IMR-90 (cell line): ENCODE data around the gene KATNA1. TPM values are rescaled to one million over a fixed set of nuclear protein-coding genes. Genes with fewer than 3 reads are reported as not detected.

Experiments used
- ATAC-seq: fragments of 200-7000 bp; cut with Tn5 transposase; 2 replicates; pipeline ENCODE4 v1.9.1; 2020; ENCODE audit warnings: low read depth, mild to moderate bottlenecking, moderate library complexity
- BruUV-seq: library from RNA; stranded (reverse); fragments of 400-500 nt; replicated peaks from 2 replicates; lab custom pipeline; 2021; lab: Mats Ljungman, UMichigan
- CTCF ChIA-PET: fragments of 300-600 bp; formaldehyde crosslinking; extraction: SDS; loops from one replicate; lab custom pipeline; 2021; ENCODE audit warnings: antibody characterized with exemption; lab: Yijun Ruan, JAX
- POLR2A ChIA-PET: fragments of 300-600 bp; sonication (Branson Sonifier 250); formaldehyde crosslinking; loops from one replicate; lab custom pipeline; 2022; ENCODE audit warnings: antibody characterized with exemption; ENCODE audit not compliant: unreplicated experiment; lab: Charles Lee
- DNase-seq: peaks from one replicate; pipeline ENCODE4 v3.0.0; 2013
- H2AFZ ChIP-seq: replicated peaks from 2 replicates; pipeline ENCODE3; 2013; ENCODE audit warnings: low read length, mild to moderate bottlenecking; ENCODE audit not compliant: poor library complexity
- H2AK5ac ChIP-seq: 2 replicates; pipeline ENCODE4 v1.6.1; 2013; ENCODE audit warnings: low read depth, low read length, inconsistent platforms
- H2AK9ac ChIP-seq: replicated peaks from 2 replicates; pipeline ENCODE3; 2013; ENCODE audit warnings: mild to moderate bottlenecking, low read depth, low read length, moderate library complexity; ENCODE audit not compliant: poor library complexity
- H2BK120ac ChIP-seq: 2 replicates; pipeline ENCODE4 v1.6.1; 2013; ENCODE audit warnings: low read depth, low read length, inconsistent platforms
- H2BK15ac ChIP-seq: 3 replicates; pipeline ENCODE4 v1.6.1; 2013; ENCODE audit warnings: low read depth, low read length, inconsistent platforms
- H2BK20ac ChIP-seq: 2 replicates; pipeline ENCODE4 v1.6.1; 2013; ENCODE audit warnings: low read depth, mild to moderate bottlenecking, inconsistent platforms, low read length, moderate library complexity
- H2BK5ac ChIP-seq: 2 replicates; pipeline ENCODE4 v1.6.1; 2013; ENCODE audit warnings: mild to moderate bottlenecking, low read depth, low read length, inconsistent platforms; ENCODE audit not compliant: poor library complexity, severe bottlenecking
- H3K14ac ChIP-seq: replicated peaks from 2 replicates; pipeline ENCODE4 v1.6.1; 2013; ENCODE audit warnings: low read depth, low read length, inconsistent platforms
- H3K18ac ChIP-seq: 2 replicates; pipeline ENCODE4 v1.6.1; 2013; ENCODE audit warnings: low read depth, low read length, control low read depth
- H3K23ac ChIP-seq: 2 replicates; pipeline ENCODE4 v1.6.1; 2013; ENCODE audit warnings: low read depth, low read length, inconsistent platforms
- H3K27ac ChIP-seq: 2 replicates; pipeline ENCODE4 v1.5.1; 2013; ENCODE audit warnings: mild to moderate bottlenecking, control low read depth, low read length; ENCODE audit not compliant: insufficient read depth
- H3K27me3 ChIP-seq: 2 replicates; pipeline ENCODE4 v1.6.1; 2013; ENCODE audit warnings: low read length; ENCODE audit not compliant: control insufficient read depth, insufficient read depth
- H3K36me3 ChIP-seq: 2 replicates; pipeline ENCODE4 v1.6.1; 2013; ENCODE audit warnings: low read length, mixed read lengths; ENCODE audit not compliant: control insufficient read depth, insufficient read depth
- H3K4ac ChIP-seq: 2 replicates; pipeline ENCODE4 v1.6.1; 2013; ENCODE audit warnings: low read depth, low read length, inconsistent platforms
- H3K4me1 ChIP-seq: 2 replicates; pipeline ENCODE4 v1.6.1; 2013; ENCODE audit warnings: low read length, mixed read lengths; ENCODE audit not compliant: control insufficient read depth, insufficient read depth
- H3K4me2 ChIP-seq: 2 replicates; pipeline ENCODE4 v1.6.1; 2013; ENCODE audit warnings: low read depth, mild to moderate bottlenecking, control low read depth, low read length, moderate library complexity
- H3K4me3 ChIP-seq: 2 replicates; pipeline ENCODE4 v1.5.1; 2013; ENCODE audit warnings: low read depth, mild to moderate bottlenecking, control low read depth, low read length, moderate library complexity; ENCODE audit not compliant: insufficient read depth
- H3K56ac ChIP-seq: 2 replicates; pipeline ENCODE4 v1.6.1; 2013; ENCODE audit warnings: low read length, inconsistent platforms; ENCODE audit not compliant: insufficient read depth; ENCODE audit errors: extremely low read depth
- H3K79me1 ChIP-seq, 2 experiments: 2 replicates each; pipeline ENCODE4 v1.6.1; 2013; ENCODE audit warnings: low read length in 2 of 2, inconsistent platforms in 1 of 2, low read depth in 1 of 2
- H3K9ac ChIP-seq: 2 replicates; pipeline ENCODE4 v1.6.1; 2013; ENCODE audit warnings: low read depth, low read length, control low read depth
- H3K9me1 ChIP-seq: 2 replicates; pipeline ENCODE4 v1.6.1; 2013; ENCODE audit warnings: low read length, inconsistent platforms; ENCODE audit not compliant: insufficient read depth
- H3K9me3 ChIP-seq: 2 replicates; pipeline ENCODE4 v1.6.1; 2013; ENCODE audit warnings: low read length; ENCODE audit not compliant: control insufficient read depth, insufficient read depth
- H4K20me1 ChIP-seq: 2 replicates; pipeline ENCODE4 v1.6.1; 2013; ENCODE audit warnings: low read length, inconsistent platforms; ENCODE audit not compliant: insufficient read depth
- H4K5ac ChIP-seq: 2 replicates; pipeline ENCODE4 v1.6.1; 2013; ENCODE audit warnings: mild to moderate bottlenecking, low read depth, low read length, control low read depth
- H4K8ac ChIP-seq, 2 experiments: 2 replicates each; pipeline ENCODE4 v1.6.1; 2013; ENCODE audit warnings: low read depth in 2 of 2, low read length in 2 of 2, control low read depth in 1 of 2, inconsistent platforms in 1 of 2
- H4K91ac ChIP-seq: 2 replicates; pipeline ENCODE4 v1.6.1; 2013; ENCODE audit warnings: low read depth, low read length, inconsistent platforms; ENCODE audit not compliant: insufficient read depth
- BHLHE40 ChIP-seq: fragments of 150-350 bp; IDR thresholded peaks from 2 replicates; pipeline ENCODE4 v1.6.1; 2016; ENCODE audit warnings: mild to moderate bottlenecking, low read depth, low read length
- CEBPB ChIP-seq: IDR thresholded peaks from 2 replicates; pipeline ENCODE4 v1.6.1; 2012; ENCODE audit warnings: low read depth, low read length, improper control_type of control experiment
- CHD1 ChIP-seq: IDR thresholded peaks from 2 replicates; pipeline ENCODE4 v1.6.1; 2012; ENCODE audit warnings: low read depth, low read length, improper control_type of control experiment
- CTCF ChIP-seq: conservative IDR thresholded peaks from 2 replicates; pipeline ENCODE4 v1.5.1; 2012; ENCODE audit warnings: mild to moderate bottlenecking, low read depth, low read length, improper control_type of control experiment
- ELK1 ChIP-seq: fragments of 150-350 bp; IDR thresholded peaks from 2 replicates; pipeline ENCODE4 v1.6.1; 2016; ENCODE audit warnings: low read depth, mild to moderate bottlenecking, low read length, moderate library complexity, borderline replicate concordance
- FOS ChIP-seq: fragments of 150-350 bp; IDR thresholded peaks from 2 replicates; pipeline ENCODE4 v1.6.1; 2016; ENCODE audit warnings: low read depth, low read length
- MAFK ChIP-seq: IDR thresholded peaks from 2 replicates; pipeline ENCODE4 v1.6.1; 2012; ENCODE audit warnings: low read depth, low read length, improper control_type of control experiment
- MAZ ChIP-seq: IDR thresholded peaks from 2 replicates; pipeline ENCODE4 v1.6.1; 2012; ENCODE audit warnings: low read depth, mild to moderate bottlenecking, low read length, improper control_type of control experiment, moderate library complexity, borderline replicate concordance
- MXI1 ChIP-seq: IDR thresholded peaks from 2 replicates; pipeline ENCODE4 v1.6.1; 2012; ENCODE audit warnings: low read depth, mild to moderate bottlenecking, low read length, moderate library complexity, borderline replicate concordance
- POLR2A ChIP-seq: IDR thresholded peaks from 2 replicates; pipeline ENCODE4 v1.6.1; 2012; ENCODE audit warnings: mild to moderate bottlenecking, low read depth, low read length
- RAD21 ChIP-seq: IDR thresholded peaks from 2 replicates; pipeline ENCODE4 v1.6.1; 2012; ENCODE audit warnings: low read length, improper control_type of control experiment
- RFX5 ChIP-seq: IDR thresholded peaks from 2 replicates; pipeline ENCODE4 v1.8.0; 2012; ENCODE audit warnings: low read depth, mild to moderate bottlenecking, low read length, moderate library complexity
- SMC3 ChIP-seq: fragments of 150-350 bp; IDR thresholded peaks from 2 replicates; pipeline ENCODE4 v1.6.1; 2016; ENCODE audit warnings: low read depth, mild to moderate bottlenecking, antibody characterized with exemption, low read length, moderate library complexity
- USF2 ChIP-seq: fragments of 150-350 bp; IDR thresholded peaks from 2 replicates; pipeline ENCODE4 v1.6.1; 2017; ENCODE audit warnings: mild to moderate bottlenecking, antibody characterized with exemption, low read length, low read depth
- WGBS, 2 experiments: methylation state at CpG; one replicate each; pipeline versions ENCODE4 v1.1.5 to v1.1.7; 2013; ENCODE audit warnings: missing lambda C conversion rate in 2 of 2; ENCODE audit not compliant: insufficient read length in 1 of 2; ENCODE audit errors: extremely low coverage in 2 of 2; 5-methylcytosine and 5-hydroxymethylcytosine counted together
- dilution Hi-C: fragments of 300-500 bp; cut with HindIII; formaldehyde crosslinking; loops from one replicate; pipeline ENCODE4 v1.14.3; 2018; ENCODE audit warnings: low sequenced_read_pairs; ENCODE audit not compliant: unreplicated experiment
- in situ Hi-C: fragments of 300-500 bp; cut with MboI; formaldehyde crosslinking; loops from 3 replicates; pipeline ENCODE4 v1.14.3; 2019; ENCODE audit warnings: low sequenced_read_pairs, inconsistent platforms, mixed read lengths
- intact Hi-C: fragments of 100-400 bp; cut with micrococcal nuclease; formaldehyde crosslinking; loops from 2 replicates; pipeline ENCODE4 v1.10.0; 2022
- polyA plus RNA-seq, 3 experiments: library from polyadenylated mRNA; depleted of rRNA; stranded (reverse); fragments of >200 nt; gene quantifications; 2 replicates each; pipeline ENCODE4 v1.2.3, GENCODE V29; 2012; ENCODE audit warnings: low replicate concordance in 1 of 3
- total RNA-seq: library from RNA; depleted of rRNA; stranded (reverse); fragments of >200 nt; gene quantifications from 2 replicates; pipeline ENCODE4 v1.2.3, GENCODE V29; 2012

The KATNA1 gene
- total and polyA plus RNA-seq, 2 of the 4 experiments (the other 2 are of a cell fraction): 15.3 to 24.6 TPM

GRCh38 chr6:149563928-149564325 lies 84.6 kb downstream of the KATNA1 start:
- in situ Hi-C loops (no loop called here), dilution Hi-C loops (no loop called here), intact Hi-C loops (loop anchor here (2.0 kb wide), 1 partner anchor 17 kb away; the partner anchor contains the start of gene PPIL4)
- peaks cover 3% of the 10 kb centered on the region for H3K4me1 ChIP-seq
- no CpG with 5 or more reads among the region's 3 CpGs for WGBS, 2 experiments
- H3K9ac ChIP-seq: no peak overlapping the region
- no peak for ATAC-seq
- H4K5ac ChIP-seq: peak overlapping the region; percentile 28; the same call in 1 of the 2 replicates
- BruUV-seq: no TSS peak
- no peak overlapping the region; the same call in 1 of the 2 replicates for H3K4ac ChIP-seq
- no peak overlapping the region for H2AK5ac ChIP-seq
- H3K4me2 ChIP-seq: no peak overlapping the region
- no peak for DNase-seq
- H4K91ac ChIP-seq: no peak overlapping the region
- H3K9me3 ChIP-seq: no peaks in the 10 kb centered on the region
- no peak overlapping the region for H4K8ac ChIP-seq
- no peak overlapping the region for H3K18ac ChIP-seq
- H3K27ac ChIP-seq: no peak overlapping the region
- peaks cover 3% of the 10 kb centered on the region for H3K9me1 ChIP-seq
- H2AFZ ChIP-seq: no peak overlapping the region
- 0 out of 3 replicates have a peak overlapping the region, but pooled peaks have one; percentile 1 for H2BK15ac ChIP-seq
- CTCF ChIA-PET: interaction anchor here (0.6 kb wide), 2 partner anchors 352 to 1106 kb away, joined by 4 to 6 read pairs; no protein-coding TSS in a partner anchor
- H3K27me3 ChIP-seq: peaks cover 2% of the 10 kb centered on the region
- no peak overlapping the region for H3K56ac ChIP-seq
- no peak for TF ChIP-seq MAZ
- no peak for TF ChIP-seq CEBPB
- no peak for TF ChIP-seq RFX5
- no peak for TF ChIP-seq CHD1
- TF ChIP-seq RAD21: no peak
- TF ChIP-seq SMC3: no peak
- TF ChIP-seq CTCF: no peak
- TF ChIP-seq FOS: no peak
- TF ChIP-seq POLR2A: no peak
- no peak for TF ChIP-seq BHLHE40
- no peak for TF ChIP-seq ELK1
- no peak for TF ChIP-seq MAFK
- TF ChIP-seq MXI1: no peak
- no peak for TF ChIP-seq USF2
- POLR2A ChIA-PET: no interaction called here
- 0 out of 2 replicates have a peak overlapping the region, but pooled peaks have one; percentile 13 for H3K14ac ChIP-seq
- H4K20me1 ChIP-seq: peaks cover 9% of the 10 kb centered on the region; the same call in 1 of the 2 replicates
- peak overlapping the region; percentile 20; the same call in 1 of the 2 replicates for H2BK120ac ChIP-seq
- peaks cover 14 to 26% of the 10 kb centered on the region in 2 experiments for H3K79me1 ChIP-seq
- H3K36me3 ChIP-seq: no peaks in the 10 kb centered on the region
- no peak overlapping the region for H2BK5ac ChIP-seq
- no peak overlapping the region for H3K4me3 ChIP-seq
- H3K23ac ChIP-seq: no peak overlapping the region
- no peak overlapping the region for H2AK9ac ChIP-seq
- H2BK20ac ChIP-seq: peak overlapping the region; percentile 32; the same call in 1 of the 2 replicates
